HS-27A (cell line): Measurements from ENCODE around the gene AHCYL2.
"Not testable (repeated sequence)": the region's sequence is repeated elsewhere in the genome, so short reads cannot be mapped to it uniquely, and the experiment has no call there.

Source experiments
- DNase-seq: peaks from one replicate; pipeline ENCODE4 v3.0.0-alpha.2; 2012; ENCODE audit warnings: low read depth, missing footprints

AHCYL2 gene

DNA sequence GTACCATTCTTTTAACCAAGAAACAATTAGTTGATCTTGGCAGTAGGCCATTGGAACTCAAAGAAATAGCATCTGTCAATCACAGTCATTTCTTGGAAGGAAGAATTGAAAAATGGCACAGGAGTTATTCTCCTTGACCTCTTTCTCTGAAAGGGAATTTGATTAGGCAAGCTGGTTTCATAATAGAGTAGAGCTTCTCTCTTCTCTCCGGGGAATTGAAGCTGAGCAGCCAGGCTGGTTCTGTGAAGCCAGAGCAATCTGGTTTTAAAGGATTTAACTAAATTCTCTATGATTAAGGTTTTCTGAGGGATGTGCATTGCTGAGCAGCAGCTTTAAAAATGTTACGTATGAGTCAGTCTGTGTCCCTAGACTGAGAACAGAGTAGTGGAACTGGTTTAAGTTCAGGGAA lies 70.2 kb downstream of the AHCYL2 start:
- DNase-seq = no peak

DNA sequence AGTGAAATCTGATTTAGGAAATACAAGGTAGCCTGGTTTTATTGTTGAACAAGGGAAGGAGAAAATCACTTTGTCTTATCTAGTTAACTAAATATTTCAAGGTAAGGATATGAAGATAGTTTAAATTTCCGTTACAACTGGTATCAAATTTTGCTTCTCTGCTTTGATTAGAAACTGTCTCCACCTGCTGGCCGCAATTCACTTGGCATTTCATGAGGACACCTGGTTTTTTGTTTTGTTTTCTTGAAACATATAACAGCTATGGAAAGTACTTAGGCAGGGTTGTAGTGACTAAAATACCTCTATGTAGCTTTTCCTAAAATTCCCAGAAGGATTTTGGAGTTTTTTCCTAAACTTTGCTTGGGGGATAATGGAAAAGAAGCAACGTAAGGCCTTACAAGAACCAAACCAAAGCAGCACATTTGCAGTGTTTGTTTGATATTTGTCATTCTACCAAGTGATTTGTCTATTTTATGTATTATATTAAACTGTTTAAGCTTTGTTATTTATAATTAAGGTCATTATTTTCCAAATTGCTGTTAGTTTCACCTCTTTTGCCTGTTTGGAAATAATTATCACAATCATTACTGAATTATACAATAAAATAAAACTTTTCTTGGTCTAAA lies 73.6 kb downstream of the AHCYL2 start:
- DNase-seq = no peak

DNA sequence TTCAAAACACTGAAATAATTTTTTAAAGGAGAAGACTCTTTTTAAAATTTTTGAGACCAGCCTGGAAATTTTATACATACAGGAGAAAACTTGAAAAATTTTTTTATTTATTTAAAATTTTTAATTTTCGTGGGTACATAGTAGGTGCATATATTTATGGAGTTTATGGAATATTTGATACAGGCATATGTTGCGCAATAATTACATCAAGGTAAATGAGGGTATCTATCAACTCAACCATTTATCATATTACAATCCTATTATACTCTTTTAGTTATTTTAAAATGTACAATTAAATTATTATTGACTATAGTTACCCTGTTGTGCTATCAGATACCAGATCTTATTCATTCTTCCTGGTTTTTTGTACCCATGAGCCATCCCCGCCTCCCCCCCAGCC lies 75.1 kb downstream of the AHCYL2 start:
- no peak for DNase-seq

DNA sequence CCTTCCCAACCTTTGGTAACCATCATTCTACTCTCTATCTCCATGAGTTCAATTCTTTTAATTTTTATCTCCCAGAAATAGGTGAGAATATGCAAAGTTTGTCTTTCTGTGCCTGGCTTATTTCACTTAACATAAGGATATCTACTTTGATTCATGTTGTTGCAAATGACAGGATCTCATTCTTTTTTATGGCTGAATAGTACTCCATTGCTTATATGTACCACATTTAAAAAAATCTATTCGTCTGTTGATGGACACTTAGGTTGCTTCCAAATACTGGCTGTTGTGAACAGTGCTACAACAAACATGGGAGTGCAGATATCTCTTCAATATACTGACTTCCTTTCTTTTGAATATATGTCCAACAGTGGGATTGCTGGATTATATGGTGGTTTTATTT lies 75.5 kb downstream of the AHCYL2 start:
- DNase-seq = not testable (repeated sequence)

DNA sequence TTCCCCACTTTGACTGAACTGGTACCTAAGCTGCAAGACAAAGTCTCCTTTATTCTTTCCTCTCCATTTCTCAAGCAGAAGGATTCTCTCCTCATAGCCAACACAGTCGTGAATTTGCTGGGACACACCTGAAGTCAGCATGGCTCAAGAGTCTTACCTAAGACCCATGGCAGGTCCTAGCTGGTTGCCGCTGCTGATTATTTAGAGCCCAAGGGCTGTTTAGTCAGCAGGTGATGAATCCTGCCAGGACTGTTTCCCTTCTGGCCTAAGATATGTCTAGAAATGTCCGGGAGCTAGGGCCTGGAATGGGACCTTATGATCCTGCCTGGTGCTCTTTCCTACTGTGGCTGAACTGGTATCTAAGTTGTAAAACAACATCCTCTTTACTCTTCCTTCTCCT lies 82.8 kb downstream of the AHCYL2 start:
- no peak for DNase-seq

DNA sequence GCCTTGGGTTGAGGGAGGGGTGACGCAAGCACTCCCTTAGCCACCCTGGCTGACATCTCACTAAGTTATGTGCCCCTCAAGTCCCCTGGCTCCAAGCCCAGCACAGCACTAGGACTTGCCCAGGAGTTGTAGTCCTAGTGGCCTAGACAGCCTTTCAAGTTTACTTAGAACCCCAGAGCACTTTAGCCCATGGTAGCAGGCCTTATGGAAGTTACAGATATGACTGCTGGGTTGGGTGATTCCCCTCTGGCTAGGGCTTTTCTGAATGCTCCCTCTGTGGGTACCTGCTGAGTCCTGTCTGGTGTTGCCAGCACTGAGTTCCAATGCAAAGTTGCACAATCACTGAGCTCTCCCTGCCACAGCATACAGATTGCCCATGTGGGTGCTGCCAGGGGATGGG lies 83.2 kb downstream of the AHCYL2 start:
- no peak for DNase-seq

DNA sequence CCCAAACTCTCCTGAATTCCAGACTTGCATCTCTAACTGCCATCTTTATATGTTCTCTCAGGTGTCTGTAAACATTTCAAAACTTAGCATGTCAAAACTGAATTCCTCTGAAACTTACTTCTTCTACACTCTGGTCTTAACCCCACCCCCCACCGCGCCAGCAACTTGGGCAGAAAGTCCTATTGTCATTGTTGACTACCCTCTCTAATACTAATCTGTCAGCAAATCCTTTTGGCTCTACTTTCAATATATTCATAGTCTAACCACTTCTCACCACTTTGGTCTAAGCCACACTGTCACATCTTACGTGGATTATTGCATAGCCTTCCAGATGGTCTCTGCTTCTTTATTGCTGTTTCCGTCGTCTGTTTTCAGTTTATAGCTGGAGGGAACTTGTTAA lies 86.6 kb downstream of the AHCYL2 start:
- DNase-seq = no peak

DNA sequence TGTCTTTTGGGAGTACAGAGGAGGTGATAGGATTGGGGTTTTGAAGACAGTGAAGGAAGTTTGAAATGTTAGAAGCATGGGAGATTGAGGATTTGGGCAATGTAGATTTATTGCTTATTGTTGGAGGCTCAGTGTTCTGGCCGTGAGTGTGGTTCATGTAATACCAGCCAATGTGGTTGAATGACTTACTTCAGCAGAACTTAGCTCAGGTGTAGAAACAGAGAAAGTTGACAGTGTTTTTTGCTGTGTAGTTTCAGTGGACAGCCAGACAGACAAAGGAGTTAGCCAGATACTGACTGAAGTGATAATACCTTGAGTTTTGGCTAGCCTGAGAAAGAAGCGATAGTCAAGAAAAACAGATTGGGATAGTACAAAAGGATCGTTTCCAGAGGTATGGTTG lies 88.5 kb downstream of the AHCYL2 start:
- no peak for DNase-seq

DNA sequence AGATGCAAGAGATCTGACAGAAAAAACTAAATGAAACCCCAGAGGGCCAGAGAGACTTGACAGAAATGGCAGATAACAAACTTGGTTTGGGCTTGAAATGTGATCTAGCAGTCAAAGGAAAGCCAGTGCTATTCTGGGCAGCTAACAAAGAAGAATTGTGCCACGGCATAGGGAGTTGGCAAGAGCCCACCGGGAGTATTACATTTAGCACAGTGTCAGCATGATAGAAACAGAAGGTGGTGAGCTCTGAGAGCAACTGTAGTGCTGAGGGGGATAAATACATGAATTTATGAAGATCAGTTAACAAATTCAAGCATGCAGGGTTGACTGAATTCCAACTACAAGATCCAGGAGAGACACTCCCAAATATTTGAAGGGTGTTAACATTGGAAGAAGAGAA lies 91.1 kb downstream of the AHCYL2 start:
- no peak for DNase-seq

DNA sequence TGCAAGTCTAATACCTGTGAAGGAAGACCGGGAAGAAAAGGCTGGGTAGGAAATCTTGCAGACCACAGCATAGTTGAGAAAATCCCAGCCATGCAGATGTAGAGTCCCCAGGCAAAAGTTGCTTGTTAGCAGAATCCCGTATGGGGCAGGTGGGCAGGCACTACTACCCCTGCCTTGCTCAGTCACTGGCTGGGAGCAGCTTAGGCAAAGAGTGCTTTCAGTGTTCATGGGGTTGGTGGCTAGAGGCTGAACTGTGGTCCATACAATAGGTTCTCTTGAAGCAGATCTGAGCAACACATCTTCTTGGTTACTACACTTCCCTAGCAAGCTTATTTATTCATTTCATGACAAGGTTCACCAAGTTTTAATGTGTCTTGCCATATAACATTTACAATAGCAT lies 92.6 kb downstream of the AHCYL2 start:
- no peak for DNase-seq

DNA sequence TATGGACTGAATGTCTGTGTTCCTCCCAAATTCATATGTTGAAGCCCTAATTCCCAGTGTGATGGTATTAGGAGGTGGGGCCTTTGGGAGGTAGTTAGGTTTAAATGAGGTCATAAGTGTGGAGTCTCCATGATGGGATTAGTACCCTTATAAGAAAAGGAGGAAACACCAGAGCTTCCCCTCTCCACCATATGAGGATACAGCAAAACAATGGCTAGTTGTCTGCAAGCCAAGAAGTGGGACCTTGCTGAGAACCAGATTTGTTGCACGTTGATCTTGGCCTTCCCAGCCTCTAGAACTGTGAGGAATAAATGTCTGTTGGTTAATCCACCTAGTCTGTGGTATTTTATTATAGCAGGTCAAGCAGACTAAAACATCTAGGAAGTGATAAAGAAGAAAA lies 102.2 kb downstream of the AHCYL2 start:
- no peak for DNase-seq

DNA sequence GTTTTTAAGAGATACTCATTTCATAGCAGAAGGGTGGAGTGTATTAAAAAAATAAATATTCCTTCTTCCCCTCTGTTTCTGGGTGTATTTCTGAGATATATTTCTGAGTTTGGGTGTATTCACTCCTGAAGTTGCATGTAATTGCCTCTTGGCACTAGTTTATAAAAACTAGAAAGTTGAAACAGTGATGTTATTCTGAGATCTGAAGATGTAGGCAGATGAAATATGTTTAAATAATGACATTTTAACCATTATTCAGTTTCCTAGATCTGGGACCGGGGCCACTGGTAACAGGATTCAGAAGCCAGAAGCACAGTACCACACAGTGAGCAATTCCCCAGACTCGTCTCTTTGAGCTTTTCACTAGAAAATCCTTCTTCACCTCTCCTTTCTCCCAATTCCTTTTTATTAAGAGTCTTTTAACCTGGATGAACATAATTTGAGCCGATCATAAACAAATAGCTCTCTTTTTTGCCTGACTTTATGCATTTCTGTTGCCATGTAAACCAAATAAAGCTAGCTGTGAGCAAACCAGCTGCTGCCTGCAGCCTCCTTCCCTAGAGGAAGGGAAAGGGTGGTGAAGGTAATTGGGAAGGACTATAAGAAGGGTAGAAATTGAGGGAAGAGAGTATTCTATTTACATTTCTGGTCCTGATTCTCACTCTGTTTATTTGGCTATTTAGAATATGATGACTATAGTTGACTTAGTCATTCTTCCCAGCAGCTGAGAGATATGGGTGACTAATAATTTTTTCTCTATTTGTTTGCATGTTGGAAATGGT lies 107.6 kb downstream of the AHCYL2 start:
- no peak for DNase-seq

DNA sequence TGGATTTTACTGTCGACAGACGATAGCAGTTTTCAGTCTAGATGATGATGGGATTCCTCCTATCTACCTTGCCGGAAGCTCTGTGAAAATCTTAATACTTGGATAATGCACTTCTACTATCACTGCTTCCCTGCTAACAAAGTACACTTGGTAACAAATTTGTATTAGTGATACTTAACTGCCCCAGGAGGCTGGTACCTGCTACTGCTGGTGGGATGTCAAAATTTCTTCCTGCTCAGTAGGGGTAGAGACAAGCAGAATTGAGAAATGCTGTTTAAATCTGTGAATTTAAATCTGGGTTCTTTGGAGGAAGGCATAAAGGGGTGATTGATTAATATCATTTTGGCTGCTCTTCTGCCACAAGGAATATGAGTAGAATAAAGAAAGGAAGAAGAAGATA lies 109.6 kb downstream of the AHCYL2 start:
- DNase-seq = no peak

DNA sequence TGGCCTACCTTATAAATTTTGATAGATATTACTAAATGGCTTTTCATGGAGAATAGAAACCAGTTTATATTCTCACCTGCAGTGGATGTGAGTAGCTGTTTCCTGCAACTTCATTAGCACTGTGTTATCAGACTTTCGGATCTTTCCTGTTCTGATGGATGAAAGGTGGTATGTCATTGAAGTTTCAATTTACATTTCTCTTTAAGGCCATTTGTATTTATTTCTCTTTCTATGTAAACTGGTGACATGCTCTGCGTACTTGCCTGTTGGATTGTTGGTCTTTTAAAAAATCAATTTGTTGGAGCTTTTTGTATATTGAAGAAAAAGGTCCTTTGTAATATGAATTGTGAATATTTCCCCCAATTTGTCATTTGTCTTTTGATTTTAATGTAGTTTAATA lies 113.6 kb downstream of the AHCYL2 start:
- DNase-seq = no peak

DNA sequence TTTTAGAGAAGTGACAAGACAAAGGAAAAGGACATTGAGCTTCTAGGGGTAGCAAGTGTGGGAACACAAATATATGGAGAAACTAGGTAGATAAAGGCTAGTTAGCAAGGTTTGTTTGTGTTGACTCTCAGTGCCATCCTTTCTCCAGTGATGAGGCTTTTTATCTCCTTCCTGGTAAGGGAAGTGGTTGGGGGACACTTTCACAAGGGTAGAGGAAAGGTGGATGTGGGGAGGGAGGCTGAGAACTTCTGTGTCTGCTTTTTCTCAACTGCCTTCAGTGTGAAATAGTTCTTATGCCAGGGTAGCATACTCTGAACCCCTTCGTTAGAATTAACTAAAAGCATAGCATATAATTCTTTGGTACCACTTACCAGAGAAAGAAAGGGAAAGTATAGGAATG lies 116.4 kb downstream of the AHCYL2 start:
- DNase-seq = no peak

DNA sequence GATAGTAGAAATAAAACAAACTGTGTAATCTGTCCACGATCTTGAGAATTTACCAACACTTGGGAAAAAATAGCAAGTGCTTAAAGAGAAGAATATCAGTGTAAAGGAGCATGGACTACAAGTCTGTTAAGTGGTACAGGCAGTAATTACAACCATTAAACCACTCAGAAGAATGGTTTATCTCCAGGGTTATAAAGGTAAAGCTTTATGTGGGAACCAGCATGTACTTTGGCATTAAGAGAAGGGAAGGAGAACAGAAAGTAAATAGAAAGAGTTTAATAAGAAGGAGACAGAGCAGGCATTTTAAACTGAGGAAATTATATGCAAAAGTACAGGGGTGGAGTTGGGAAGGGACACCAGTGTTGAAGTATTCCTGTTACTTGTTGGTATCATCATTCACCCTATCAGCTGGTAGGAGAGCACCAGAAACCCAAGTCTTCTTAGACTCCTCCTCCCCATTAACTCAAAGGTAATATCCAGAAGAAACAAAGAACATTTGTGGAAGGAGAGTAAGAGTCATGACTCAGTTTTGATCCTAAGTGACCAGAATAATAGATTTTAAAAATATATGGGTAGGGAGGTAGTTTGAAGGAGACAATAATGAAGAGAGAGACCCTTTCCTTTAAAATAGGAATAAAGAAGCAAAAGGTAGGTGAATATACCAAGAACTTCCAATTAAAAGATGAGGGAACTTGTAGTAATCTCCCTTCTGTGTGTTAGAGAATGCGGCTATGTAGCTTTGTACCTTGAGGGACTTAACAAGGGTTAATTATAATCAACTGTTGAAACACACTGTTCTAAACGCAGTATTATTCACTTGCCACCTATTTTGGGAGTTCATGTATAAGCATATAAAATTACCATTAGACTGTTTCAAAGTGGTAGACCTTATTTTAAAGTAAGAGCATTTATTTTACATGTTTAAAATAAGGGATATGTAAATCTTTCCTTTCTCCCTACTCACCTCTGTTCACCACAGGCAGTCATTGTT lies 117.3 kb downstream of the AHCYL2 start:
- no peak for DNase-seq

DNA sequence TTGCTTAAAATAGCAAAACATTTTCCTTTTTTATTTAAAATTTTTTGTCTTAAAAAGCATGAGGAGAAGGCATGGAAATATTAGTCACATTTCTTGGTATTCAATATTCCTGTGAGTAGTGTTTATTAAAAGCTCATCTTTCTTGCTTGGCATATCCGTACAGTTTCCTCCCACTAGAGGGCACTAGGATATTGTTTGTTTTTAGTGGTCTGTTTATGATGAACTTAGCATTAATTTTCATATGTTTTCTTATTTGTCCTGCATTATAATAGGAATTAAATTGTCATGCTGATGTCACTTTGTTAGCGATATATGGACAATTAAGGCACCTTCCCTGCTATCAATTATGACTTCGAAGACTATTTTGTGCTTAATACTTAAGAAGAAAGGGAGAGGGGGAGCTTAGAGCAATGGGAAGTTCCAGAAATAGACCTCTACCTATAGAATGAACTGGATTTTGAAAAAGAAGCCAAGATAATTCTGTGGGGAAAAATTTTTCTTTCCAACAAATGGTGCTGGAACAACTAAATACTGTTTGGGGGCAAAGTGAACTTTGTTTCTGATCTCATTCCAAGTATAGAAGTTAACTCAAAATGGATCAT lies 118.4 kb downstream of the AHCYL2 start:
- DNase-seq = no peak

DNA sequence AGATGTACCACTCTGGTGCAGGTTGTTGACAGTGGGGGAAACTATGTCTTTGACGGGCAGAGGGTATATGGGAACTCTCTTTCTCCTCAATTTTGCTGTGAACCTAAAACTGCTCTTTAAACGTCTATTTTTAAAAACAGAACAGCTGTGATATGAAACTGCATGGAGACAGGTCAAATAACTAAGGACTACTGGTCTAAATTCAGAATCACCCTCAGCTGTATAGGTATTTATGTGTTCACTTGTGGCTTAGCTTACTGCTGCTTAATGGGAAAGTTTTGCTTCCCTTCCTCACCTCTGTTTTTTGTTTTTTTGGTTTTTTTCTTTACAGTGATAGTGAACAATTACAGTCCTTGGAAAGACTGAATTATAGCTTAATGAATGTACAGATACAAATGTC lies 122.5 kb downstream of the AHCYL2 start:
- no peak for DNase-seq

DNA sequence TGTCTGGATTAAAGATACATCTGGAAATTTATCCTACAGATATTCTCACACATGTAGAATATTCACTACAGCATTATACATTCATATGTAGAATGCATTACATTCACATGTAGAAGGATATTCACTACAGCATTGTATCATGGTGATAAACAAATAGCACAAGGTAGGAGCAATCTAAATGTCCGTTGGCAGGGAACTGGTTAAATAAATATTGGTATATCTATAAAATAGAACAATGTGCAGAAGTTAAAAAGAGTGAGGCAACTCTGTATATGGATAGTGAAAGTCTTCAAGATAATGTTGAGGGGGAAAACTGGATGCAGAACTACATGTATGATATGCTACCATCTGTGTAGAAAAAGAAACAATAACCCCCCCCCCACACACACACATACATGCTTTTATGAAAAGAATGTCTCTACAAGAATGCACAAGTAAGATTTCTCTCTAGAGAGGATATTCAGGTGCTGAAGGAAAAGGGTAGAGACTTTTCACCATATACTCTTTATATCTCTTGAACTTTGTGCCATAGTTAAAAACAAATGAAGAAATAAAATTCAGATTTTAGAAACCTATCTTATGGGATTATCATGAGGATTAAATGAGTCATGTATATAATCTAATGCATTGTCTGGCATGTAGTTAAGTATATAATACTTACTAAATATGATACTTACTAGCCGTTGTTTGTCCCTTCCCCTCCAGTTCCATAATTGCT lies 123.4 kb downstream of the AHCYL2 start:
- DNase-seq = no peak

DNA sequence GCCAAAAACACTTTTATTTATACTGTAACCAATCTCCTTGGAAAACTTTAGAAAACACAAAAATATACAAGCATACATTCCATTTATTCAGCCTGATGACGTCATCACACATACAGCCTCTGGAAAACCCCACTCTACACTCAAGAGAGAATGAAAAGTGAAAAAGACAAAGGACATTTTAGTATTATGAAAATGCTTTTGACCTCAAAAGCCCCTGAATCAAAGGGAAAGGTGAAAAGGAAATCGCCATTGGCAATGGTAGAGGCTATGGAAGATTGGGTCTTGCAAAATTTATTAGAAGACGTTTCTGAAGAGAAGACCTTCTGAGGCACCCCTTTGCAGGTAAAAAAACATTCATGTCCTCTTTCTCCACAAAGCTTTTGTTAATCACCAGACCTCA lies 126.5 kb downstream of the AHCYL2 start:
- no peak for DNase-seq

DNA sequence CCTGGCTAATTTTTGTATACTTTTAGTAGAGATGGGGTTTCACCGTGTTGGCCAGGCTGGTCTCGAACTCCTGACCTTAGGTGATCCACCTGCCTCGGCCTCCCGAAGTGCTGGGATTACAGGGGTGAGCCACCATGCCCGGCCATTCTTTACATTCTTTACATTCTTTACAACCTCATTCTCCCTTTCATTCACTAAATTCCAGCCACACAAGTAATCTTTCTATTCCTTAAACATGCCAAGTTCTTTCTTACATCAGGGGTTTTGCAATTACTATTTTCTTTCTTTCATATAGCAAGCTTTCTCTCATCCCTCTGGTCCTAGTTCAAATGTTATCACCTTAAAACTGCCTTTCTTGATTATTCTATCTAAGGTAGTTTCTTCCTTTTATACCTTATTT lies 128.3 kb downstream of the AHCYL2 start:
- not testable (repeated sequence) for DNase-seq
